ENCODE measurements around the gene U2SURP.

Gene U2SURP

DNA sequence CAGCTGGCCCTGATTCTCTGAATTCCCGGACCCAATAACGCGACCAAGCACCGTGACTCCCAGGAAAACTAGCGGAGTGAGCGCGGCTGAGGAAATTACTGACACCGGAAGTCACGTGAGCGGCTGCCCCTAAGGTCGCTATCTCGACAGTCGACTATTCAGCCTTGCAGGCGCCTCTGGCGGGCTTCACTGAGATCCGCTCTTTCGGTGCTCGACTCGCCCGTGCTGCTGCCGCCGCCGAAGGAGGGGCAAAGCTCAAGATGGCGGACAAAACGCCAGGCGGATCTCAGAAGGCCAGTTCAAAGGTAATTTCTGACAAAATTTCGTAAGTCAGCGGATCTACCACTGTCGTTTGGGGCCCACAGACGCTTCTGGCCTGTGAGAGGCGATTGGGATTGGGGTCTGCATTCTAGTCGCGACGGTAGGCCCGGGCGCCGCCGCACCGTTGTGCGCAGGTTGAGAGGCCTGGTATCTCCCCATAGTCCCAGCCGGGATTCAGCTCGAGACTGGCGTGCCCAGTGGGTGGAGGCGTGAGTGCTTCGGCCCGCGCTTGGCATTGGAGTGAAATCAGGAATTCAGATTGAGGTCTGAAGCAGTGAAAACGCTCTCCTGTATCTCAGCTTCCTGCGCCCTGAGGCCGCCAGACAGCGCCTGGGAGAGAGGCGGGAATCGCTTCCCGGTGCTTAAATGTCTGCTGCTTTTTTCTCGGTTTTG is at the start of gene U2SURP:
Gene U2SURP (plus strand): TSS at position 202 of the 714 bp plus-strand sequence. CDS start 59 bp downstream, at position 261.
- H3K4me1 ChIP-seq (ENCODE audit: control insufficient read depth, insufficient read depth, low read length), result peaks cover 14% of the 10 kb centered on the region
- peak within 1 kb of the TSS; percentile 97 for H3K27ac ChIP-seq (ENCODE audit: low read depth, low read length)
- H3K9me3 ChIP-seq (ENCODE audit: control insufficient read depth, insufficient read depth, low read length), result no peaks in the 10 kb centered on the region
- H3K4me3 ChIP-seq (ENCODE audit: low read depth, low read length), result peak within 1 kb of the TSS; percentile 96
- H3K36me3 ChIP-seq (ENCODE audit: control insufficient read depth, insufficient read depth, low read length), result no peaks in the 10 kb centered on the region
- H3K27me3 ChIP-seq (ENCODE audit: control insufficient read depth, insufficient read depth, low read length), result no peaks in the 10 kb centered on the region
- H3K9ac ChIP-seq (ENCODE audit: low read depth, low read length), result peak within 1 kb of the TSS; percentile 97

DNA sequence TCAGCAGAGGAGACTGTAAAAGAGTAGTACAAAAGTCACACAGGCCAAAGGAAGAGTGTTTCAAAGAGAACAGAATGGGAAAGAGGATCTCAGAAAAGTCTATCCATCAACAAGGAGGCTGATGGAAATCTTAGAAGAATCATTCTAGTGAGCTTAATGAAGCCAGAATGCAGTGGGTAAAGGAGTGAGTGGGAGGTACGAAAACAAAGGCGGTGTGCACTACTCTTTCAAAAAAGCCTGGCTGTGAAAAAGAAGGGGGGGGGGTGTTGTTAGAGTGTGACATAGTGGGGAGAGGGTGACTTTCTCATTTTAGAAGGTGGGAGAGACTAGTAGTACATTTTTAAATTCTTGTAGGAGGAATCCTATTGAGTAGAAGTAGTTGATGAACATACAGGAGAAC is 49.6 kb upstream of the U2SURP start:
- H3K4me1 ChIP-seq (ENCODE audit: control insufficient read depth, insufficient read depth, low read length), result no peaks in the 10 kb centered on the region
- no peaks in the 10 kb centered on the region for H3K9me3 ChIP-seq (ENCODE audit: control insufficient read depth, insufficient read depth, low read length)
- H3K27ac ChIP-seq (ENCODE audit: low read depth, low read length), result no peak overlapping the region
- H3K27me3 ChIP-seq (ENCODE audit: control insufficient read depth, insufficient read depth, low read length), result peaks cover 9% of the 10 kb centered on the region
- H3K36me3 ChIP-seq (ENCODE audit: control insufficient read depth, insufficient read depth, low read length), result no peaks in the 10 kb centered on the region
- no peak overlapping the region for H3K4me3 ChIP-seq (ENCODE audit: low read depth, low read length)
- H3K9ac ChIP-seq (ENCODE audit: low read depth, low read length), result no peak overlapping the region

DNA sequence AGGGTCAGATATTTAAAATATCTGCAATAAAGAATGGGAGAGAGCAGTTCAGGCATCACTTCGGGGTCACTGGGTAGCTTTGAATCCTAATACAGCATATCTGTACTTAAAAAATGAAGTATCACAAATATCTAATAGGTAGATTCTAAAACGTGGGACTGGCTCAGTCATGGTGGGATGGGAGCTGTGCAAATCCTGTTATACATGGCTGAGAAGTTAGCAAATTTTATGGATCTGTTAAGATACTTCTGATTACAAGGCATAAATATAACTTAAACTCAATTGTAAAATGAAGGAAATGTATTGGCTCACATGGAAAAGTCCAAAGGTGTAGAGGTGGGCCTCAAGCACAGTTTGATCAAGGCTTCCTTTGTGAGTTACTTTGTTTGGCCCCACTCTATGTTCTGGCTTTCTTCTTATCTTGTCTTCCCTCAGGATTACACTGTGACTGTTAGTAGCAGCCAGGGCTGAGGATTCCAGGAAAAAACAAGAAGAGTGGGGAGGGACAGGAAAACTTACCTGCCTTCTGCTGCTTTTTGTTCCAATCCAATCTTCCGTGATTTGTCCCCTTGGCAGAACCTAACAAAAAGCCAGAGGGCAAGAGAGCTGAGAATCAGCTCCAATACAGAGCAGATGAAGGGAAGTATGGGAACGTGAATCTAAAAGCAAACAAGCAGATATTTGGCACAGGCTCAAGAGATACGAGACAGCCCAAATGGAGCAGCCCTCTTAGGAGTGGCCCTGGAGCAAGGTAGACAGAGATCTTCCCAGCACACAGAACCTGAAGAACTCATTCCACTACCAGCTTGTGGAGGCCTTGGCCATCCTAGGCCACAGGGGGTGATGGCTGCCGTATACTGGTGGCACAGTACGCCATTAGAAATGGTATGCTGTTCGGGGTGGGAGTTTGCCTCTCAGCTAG is 48.8 kb upstream of the U2SURP start:
- no peak overlapping the region for H3K9ac ChIP-seq (ENCODE audit: low read depth, low read length)
- no peaks in the 10 kb centered on the region for H3K9me3 ChIP-seq (ENCODE audit: control insufficient read depth, insufficient read depth, low read length)
- peaks cover 6% of the 10 kb centered on the region for H3K27me3 ChIP-seq (ENCODE audit: control insufficient read depth, insufficient read depth, low read length)
- H3K36me3 ChIP-seq (ENCODE audit: control insufficient read depth, insufficient read depth, low read length), result no peaks in the 10 kb centered on the region
- no peak overlapping the region for H3K4me3 ChIP-seq (ENCODE audit: low read depth, low read length)
- H3K4me1 ChIP-seq (ENCODE audit: control insufficient read depth, insufficient read depth, low read length), result no peaks in the 10 kb centered on the region
- H3K27ac ChIP-seq (ENCODE audit: low read depth, low read length), result no peak overlapping the region

DNA sequence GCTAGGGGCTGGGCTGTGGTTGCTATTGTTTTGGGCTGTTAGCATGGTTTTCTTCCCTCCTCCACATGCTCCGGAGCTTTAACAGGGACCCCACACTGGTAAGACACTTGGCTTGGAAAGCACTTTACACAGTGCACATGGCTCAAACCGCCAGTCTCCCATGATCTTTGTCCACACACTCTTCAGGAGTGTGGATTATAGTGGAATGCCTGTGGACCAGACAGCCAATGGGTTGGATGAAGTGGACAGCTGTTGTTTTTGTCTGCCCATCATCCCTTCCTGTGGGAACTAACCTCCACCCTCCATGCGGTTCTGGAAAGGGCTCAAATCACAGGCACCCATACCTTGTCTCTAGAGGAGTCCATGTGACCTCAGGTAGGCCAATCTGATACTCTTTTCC is 47.9 kb upstream of the U2SURP start:
- Histone ChIP-seq H3K4me1 (ENCODE audit: control insufficient read depth, insufficient read depth, low read length) (no peaks in the 10 kb centered on the region), H3K36me3 (ENCODE audit: control insufficient read depth, insufficient read depth, low read length) (no peaks in the 10 kb centered on the region), H3K27me3 (ENCODE audit: control insufficient read depth, insufficient read depth, low read length) (no peaks in the 10 kb centered on the region), H3K27ac (ENCODE audit: low read depth, low read length) (no peak overlapping the region), H3K9ac (ENCODE audit: low read depth, low read length) (no peak overlapping the region), H3K9me3 (ENCODE audit: control insufficient read depth, insufficient read depth, low read length) (no peaks in the 10 kb centered on the region), H3K4me3 (ENCODE audit: low read depth, low read length) (no peak overlapping the region)

DNA sequence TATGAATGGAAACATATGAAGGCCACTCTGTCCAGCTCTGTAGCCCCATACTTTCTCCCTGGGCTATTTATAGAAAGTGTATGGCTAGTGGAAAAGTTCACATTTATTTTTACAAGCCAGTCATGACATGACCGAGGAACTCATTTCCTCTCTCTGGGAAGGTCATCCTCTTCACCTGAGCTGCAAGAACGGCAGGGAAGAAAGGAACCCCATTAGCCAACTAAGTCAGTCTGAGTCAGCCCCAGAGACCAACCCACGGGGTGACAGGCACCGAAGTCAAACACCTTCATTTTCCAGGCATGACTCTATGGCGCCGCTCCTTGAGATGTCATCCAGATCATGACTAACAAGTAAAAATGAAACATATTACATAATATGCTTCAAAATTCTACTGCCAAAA is 42.7 kb upstream of the U2SURP start:
- peaks cover 24% of the 10 kb centered on the region for H3K27me3 ChIP-seq (ENCODE audit: control insufficient read depth, insufficient read depth, low read length)
- H3K9me3 ChIP-seq (ENCODE audit: control insufficient read depth, insufficient read depth, low read length), result no peaks in the 10 kb centered on the region
- H3K36me3 ChIP-seq (ENCODE audit: control insufficient read depth, insufficient read depth, low read length), result no peaks in the 10 kb centered on the region
- H3K4me3 ChIP-seq (ENCODE audit: low read depth, low read length), result no peak overlapping the region
- H3K9ac ChIP-seq (ENCODE audit: low read depth, low read length), result no peak overlapping the region
- no peak overlapping the region for H3K27ac ChIP-seq (ENCODE audit: low read depth, low read length)
- no peaks in the 10 kb centered on the region for H3K4me1 ChIP-seq (ENCODE audit: control insufficient read depth, insufficient read depth, low read length)

DNA sequence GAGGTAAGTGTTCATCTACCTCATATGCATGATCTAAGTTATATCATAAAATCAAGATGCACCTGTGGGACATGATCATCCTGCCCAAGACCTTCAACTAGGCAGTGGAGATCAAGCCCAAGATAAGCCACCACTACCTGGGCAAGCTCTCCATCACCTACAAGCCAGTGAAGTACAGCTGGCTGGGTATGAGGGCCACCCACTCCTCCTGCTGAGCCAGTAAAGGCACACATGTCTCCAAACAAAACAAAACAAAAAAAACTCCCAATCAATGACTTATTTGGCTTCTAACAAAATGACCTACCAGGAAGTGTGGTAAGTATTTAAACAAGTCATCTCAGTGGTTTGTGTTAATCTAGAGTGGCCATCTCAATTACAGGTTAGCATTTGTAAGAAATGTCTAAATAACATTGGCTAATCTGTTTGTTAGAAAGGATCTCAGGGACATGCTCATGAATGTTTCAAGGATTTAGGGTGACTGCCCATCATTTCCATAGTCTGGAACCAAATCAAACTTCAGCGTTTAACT is 41.0 kb upstream of the U2SURP start:
- Histone ChIP-seq H3K9ac (ENCODE audit: low read depth, low read length) (no peak overlapping the region), H3K27me3 (ENCODE audit: control insufficient read depth, insufficient read depth, low read length) (peaks cover 39% of the 10 kb centered on the region), H3K27ac (ENCODE audit: low read depth, low read length) (no peak overlapping the region), H3K9me3 (ENCODE audit: control insufficient read depth, insufficient read depth, low read length) (no peaks in the 10 kb centered on the region), H3K36me3 (ENCODE audit: control insufficient read depth, insufficient read depth, low read length) (no peaks in the 10 kb centered on the region), H3K4me1 (ENCODE audit: control insufficient read depth, insufficient read depth, low read length) (no peaks in the 10 kb centered on the region), H3K4me3 (ENCODE audit: low read depth, low read length) (no peak overlapping the region)

DNA sequence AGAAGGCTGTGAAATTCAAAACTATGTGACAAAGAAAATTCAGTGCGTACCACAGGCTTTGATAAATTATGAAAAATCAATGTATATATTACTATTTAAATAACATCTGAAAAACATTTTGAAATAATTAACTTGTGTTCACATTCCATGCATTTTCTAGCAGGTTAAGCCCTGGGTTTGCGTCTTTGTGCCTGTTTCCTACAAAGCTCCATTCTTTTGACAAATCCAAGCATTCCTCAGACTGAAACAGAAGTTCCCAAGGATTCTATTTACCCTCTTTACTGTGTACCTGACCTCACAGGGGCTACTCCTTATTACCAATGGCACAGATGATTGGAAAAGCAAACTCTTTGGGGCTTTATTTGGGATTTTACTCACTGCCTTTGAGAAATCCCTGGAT is 39.8 kb upstream of the U2SURP start:
- Histone ChIP-seq H3K9ac (ENCODE audit: low read depth, low read length) (no peak overlapping the region), H3K27me3 (ENCODE audit: control insufficient read depth, insufficient read depth, low read length) (peaks cover 45% of the 10 kb centered on the region), H3K9me3 (ENCODE audit: control insufficient read depth, insufficient read depth, low read length) (no peaks in the 10 kb centered on the region), H3K36me3 (ENCODE audit: control insufficient read depth, insufficient read depth, low read length) (no peaks in the 10 kb centered on the region), H3K4me1 (ENCODE audit: control insufficient read depth, insufficient read depth, low read length) (no peaks in the 10 kb centered on the region), H3K4me3 (ENCODE audit: low read depth, low read length) (no peak overlapping the region), H3K27ac (ENCODE audit: low read depth, low read length) (no peak overlapping the region)

DNA sequence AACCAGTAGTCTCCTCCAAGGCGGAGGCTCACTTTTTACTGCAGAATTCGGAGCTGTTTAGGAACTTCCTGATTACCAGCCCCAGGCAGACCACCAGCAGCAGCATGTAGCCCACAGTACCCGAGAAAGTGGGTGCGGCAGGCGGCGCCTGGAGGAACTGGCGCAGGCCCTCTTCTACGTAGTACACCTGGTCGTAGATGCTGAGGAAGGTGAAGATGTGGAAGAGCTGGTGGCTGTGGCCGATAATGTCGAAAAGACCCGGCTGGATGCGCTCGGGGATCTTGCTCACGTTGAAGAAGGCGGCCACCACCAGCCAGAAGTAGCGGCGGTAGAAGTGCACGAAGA is 39.2 kb upstream of the U2SURP start:
- Histone ChIP-seq H3K4me3 (ENCODE audit: low read depth, low read length) (no peak overlapping the region), H3K27ac (ENCODE audit: low read depth, low read length) (no peak overlapping the region), H3K9ac (ENCODE audit: low read depth, low read length) (no peak overlapping the region), H3K4me1 (ENCODE audit: control insufficient read depth, insufficient read depth, low read length) (no peaks in the 10 kb centered on the region), H3K9me3 (ENCODE audit: control insufficient read depth, insufficient read depth, low read length) (no peaks in the 10 kb centered on the region), H3K36me3 (ENCODE audit: control insufficient read depth, insufficient read depth, low read length) (no peaks in the 10 kb centered on the region), H3K27me3 (ENCODE audit: control insufficient read depth, insufficient read depth, low read length) (peaks cover 45% of the 10 kb centered on the region)

DNA sequence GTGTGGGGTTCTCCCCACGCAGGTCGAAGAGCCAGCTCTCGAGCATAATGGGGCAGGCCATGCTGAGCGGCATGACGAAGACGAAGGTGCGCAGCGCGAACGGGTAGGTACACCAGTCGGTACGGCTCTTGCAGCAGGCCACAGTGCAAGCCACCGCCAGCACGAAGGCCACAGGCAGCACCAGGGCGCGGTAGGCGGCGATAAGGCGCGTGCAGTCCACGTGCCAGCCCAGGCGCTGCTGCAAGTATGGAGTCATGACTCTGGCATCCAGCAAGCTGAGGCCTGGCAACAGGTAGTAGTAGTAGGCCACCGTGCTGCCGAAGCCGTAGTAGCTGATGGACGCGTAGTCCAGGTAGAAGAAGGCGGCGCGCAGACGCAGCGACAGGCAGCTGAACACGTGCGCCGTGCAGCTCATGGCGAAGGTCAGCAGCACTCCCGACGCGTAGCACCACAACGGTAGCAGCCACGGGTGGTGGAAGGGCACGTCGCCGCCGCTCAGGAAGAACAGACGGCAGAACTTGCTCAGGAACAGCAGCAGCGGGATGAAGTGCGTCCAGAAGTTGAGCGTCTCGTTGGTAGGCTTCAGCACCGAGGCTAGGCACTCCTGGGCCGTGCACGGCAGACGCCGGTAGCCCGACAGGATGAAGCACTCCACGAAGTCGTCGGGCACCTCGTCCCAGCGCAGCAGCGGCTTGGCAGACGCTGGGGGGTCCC is 38.7 kb upstream of the U2SURP start:
- peak overlapping the region; percentile 88 for H3K4me3 ChIP-seq (ENCODE audit: low read depth, low read length)
- no peaks in the 10 kb centered on the region for H3K36me3 ChIP-seq (ENCODE audit: control insufficient read depth, insufficient read depth, low read length)
- H3K9me3 ChIP-seq (ENCODE audit: control insufficient read depth, insufficient read depth, low read length), result no peaks in the 10 kb centered on the region
- peak overlapping the region; percentile 51; the same call in 1 of the 2 replicates for H3K9ac ChIP-seq (ENCODE audit: low read depth, low read length)
- no peak overlapping the region for H3K27ac ChIP-seq (ENCODE audit: low read depth, low read length)
- H3K27me3 ChIP-seq (ENCODE audit: control insufficient read depth, insufficient read depth, low read length), result peaks cover 45% of the 10 kb centered on the region
- H3K4me1 ChIP-seq (ENCODE audit: control insufficient read depth, insufficient read depth, low read length), result no peaks in the 10 kb centered on the region

DNA sequence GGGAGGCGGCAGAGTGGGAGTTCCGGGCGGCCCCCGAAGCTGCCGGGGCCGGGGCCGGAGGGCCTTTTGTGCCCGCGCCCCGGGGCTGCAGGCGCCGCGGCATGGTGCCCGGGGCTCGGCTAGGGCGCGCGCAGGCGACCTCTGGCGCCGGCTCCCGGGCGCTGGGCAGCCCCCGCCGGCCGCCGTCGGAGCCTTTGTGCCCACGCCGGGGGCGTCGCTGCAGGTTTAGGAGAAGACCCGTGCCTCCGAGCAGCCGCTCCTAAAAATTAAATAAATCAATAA is 38.2 kb upstream of the U2SURP start:
- no peak overlapping the region for H3K27ac ChIP-seq (ENCODE audit: low read depth, low read length)

More for the DNA sequence above, 38.2 kb upstream of the U2SURP start:
- Histone ChIP-seq H3K27me3 (ENCODE audit: control insufficient read depth, insufficient read depth, low read length) (peaks cover 45% of the 10 kb centered on the region), H3K4me3 (ENCODE audit: low read depth, low read length) (peak overlapping the region; percentile 88), H3K9ac (ENCODE audit: low read depth, low read length) (peak overlapping the region; percentile 51; the same call in 1 of the 2 replicates), H3K4me1 (ENCODE audit: control insufficient read depth, insufficient read depth, low read length) (no peaks in the 10 kb centered on the region), H3K9me3 (ENCODE audit: control insufficient read depth, insufficient read depth, low read length) (no peaks in the 10 kb centered on the region), H3K36me3 (ENCODE audit: control insufficient read depth, insufficient read depth, low read length) (no peaks in the 10 kb centered on the region)

All from HUES48 (cell line).